Activated CD4-positive, alpha-beta T cell treated with anti-CD3 and anti-CD28 coated beads, Interleukin-2, amount 50 U/mL, for 1 hour (primary cell): Measurements from ENCODE around the gene PHLDA3.

Experiments
- DNase-seq: peaks from one replicate; pipeline ENCODE4 v3.0.0-alpha.2; 2020

The PHLDA3 gene

DNA sequence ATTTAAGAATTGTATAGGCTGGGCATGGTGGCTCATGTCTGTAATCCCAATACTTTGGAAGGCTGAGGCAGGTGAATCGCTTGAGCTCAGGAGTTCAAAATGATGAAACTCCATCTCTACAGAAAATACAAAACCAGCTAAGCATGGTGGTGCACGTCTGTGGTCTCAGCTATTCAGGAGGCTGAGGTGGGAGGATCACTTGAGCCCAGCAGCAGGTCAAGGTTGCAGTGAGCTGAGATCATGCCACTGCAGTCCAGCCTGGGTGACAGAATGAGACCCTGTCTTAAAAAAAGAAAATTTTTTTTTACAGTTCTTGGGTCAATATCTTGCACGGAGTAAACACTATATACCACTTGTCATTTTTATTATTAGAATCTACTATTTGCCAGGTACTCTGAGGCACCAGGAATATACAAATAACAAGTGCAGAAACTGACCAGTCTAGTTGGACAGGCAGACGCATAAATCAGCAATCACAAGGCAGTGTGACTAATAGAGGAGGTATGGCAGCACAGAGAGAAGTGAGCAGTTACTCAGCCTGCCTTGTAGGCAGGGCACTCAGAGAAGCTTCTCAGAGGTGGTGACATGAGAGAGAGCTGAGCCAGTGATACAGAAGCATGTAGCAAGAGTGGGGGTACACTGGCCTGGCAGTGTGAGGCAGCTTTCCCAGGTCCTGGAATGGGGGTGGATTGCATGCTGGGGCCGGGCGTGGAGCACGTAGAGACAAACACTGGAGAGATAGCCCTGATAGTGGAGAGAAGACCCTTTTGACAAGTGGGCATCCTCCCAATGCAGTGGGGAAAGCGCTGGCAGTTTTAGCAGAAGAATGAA is 8.0 kb downstream of the PHLDA3 start:
- DNase-seq = no peak

DNA sequence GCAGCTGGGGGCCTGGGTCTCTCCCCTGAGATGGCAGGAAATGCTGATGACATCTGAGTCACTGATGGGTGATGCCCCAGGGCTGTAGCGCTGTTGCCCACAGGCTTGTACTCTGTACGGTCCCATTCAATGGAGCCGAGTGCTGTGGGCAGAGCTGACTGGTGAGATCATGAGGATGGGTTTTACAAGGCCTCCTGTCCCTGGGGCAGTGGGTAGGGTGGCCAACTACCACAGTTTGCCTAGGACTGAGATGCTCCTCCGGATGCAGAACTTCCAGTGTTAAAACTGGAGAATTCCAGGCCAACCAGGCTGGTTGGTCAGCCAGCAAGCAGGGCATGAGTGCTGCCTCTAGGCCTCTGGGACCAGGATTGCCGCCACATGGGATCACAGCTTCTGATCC is 9.2 kb downstream of the PHLDA3 start:
- DNase-seq = no peak

DNA sequence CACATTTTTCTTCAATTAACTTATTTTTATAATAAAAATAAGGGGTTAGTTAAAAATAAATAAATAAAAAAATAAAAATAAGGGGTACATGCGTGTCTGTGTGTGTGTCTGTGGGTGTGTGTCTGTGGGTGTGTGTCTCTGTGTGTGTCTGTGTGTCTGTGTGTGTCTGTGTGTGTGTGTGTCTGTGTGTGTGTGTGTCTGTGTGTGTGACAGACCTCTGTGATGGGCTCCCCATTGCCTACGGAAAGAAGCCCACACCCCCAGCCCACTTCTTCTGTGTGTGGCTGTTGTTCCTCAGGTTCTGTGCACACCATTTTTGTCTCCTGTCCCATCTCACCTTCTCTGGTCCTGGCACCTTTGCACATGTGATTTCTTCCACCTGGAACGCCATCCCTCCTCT is 9.9 kb downstream of the PHLDA3 start:
- no peak for DNase-seq

DNA sequence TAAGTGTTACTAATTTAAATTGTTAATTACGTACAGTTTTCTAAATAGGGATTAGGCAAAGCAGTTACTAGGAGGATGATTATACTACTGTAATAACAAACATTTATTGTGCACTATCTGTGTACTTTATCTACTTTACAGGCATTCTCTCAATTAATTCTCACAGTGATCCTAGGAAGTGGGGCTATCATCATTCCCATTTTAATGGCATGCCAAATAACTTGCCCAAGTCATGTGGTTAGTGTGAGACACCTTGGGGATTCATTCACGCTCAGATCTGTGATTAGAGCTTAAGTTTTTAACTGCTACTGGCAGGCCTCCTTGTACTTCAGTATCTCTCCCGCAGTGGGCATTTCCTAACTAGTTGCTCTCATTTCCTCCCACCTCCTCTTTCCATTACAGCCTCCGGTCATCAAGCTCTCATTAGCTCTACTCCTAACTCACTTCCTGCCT is 11.5 kb downstream of the PHLDA3 start:
- DNase-seq = no peak

DNA sequence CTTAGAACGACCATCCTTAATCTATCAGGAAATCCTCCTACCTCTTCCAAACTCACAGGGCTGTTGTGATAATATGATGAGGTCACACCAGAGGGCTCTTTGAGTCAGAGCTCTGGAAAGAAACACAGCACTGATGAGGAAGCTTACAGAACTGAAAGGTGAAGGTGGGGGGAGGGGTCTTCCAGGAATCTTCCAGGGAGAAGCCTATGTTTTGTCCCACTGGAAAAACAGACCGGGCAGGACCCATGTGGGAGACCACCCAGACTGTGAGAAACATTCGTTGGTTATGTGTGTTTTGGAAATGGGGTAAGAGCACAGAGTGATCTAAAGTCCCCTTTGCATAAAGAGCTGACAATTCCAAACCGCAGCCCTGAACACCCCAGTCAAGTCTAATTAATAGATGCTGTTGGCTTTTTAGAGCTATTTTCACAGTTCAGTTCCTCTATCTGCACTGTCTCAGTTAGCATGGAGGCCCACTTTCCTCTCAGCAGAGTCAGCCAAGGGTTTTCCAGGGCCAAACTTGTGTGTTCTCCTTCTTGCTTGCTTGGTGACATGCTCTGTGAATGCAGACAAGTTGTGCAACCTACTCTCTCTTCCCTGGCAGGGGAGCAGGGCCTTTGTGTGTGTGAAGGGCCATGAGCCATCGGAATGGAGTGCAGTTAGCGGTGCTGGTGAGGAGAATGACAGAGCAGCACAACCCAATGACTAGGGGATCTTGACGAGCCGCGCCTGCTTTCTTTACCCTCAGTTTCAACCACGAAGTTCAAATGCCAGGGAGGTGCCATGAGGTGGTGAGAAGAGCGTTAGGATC is 12.3 kb downstream of the PHLDA3 start:
- DNase-seq = no peak

DNA sequence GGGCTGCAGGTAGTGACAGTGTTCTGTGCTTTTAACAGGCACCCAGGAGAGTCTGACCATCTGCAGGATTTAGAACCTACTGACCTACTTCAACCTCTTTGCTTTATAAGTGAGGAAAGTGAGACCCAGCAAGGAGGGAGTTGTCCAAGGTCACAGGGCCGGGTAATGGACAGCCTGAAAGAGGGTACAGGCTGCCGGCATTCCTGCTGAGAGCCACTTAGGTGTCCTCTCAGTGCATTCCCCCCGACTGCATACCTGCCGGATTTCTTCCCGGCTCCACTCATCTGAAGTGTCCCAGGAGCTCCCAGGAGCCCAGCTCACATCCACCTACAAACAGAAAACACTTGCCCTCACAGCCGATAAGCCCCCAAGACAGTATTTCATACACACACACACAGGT is 13.9 kb downstream of the PHLDA3 start:
- DNase-seq = no peak

DNA sequence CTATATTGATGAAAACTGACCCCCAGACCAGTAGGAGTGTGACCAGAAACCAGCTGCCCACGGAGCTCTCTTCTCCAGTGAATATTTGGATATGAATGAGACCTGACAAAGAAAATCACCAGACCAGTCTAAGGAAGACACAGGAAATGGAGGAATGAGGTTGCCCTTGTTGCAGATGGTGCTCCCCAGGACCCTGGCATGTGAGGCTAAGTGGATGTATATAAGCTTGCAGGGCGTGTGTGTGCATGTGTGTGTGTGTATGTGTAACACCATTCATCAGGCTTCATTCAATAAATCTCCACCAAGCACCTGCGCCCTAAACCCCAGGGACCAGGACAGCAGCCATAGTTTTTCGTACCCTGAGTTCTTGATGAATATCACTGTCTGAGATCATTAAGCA is 14.4 kb downstream of the PHLDA3 start:
- no peak for DNase-seq

DNA sequence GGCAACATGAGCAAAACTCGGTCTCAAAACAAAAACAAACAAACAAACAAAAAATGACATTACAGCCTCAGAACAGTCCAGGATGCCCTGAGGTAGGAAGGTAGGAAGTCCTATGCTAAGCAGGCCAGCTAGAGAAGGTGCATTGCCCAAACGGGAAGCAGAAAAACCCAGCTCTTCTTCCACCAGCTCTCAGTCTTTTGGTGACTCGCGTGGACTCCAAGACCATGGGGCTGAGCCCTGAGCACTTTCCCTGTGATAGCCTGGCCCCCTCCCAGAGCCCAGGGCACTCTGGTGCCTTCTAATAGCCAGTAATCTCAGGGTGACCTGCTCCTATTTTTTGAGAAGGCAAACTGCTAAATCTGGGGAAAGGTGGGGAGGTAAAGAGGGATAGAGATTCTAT is 16.1 kb downstream of the PHLDA3 start:
- no peak for DNase-seq

DNA sequence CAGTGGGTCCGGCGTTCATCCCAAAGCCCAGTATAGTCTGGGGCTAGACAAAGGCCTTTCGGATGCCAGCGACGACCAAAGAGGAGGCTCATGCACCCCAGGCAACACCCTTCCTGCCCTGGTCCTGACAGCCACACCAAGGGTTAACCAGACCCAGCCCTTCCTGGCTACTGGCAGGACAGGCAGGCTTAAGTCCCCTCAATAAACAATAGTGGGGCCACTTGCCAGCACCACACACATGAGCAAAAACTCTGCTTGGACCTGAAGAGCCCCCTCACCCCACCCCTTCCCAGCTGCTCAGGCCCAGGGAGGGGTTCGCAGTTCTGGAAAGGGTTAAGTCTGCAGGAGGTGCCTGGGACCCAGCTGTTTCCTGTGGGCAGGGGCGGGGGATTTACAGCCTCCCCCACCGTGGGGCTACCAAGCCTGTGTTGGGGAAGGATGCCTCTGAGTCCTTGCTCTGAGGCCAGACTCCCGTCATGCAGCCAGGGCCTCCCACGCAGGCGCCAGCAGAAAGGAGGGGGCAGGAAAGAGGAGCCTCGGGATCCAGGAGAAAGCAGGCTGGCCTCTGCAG is 18.2 kb downstream of the PHLDA3 start:
- DNase-seq = no peak

DNA sequence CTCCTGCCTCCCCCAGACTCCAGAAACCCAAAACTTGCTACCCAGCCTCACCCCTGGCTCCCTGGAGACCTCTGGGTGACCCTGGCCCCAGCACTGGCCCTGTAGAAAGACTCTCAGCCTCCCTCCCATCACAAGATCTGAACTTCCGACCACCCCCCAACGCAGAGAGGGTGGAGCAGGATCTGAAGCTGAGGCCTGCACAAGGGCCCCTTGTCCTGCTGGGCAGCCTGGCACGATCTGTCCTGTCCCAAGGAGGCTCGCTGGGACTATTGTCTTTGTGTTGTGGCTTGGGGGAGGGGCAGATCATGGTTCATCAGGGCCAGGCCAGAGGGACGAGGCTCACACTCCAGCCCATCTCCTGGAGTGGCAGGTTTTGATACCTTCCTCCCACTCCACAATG is 20.0 kb downstream of the PHLDA3 start:
- no peak for DNase-seq

DNA sequence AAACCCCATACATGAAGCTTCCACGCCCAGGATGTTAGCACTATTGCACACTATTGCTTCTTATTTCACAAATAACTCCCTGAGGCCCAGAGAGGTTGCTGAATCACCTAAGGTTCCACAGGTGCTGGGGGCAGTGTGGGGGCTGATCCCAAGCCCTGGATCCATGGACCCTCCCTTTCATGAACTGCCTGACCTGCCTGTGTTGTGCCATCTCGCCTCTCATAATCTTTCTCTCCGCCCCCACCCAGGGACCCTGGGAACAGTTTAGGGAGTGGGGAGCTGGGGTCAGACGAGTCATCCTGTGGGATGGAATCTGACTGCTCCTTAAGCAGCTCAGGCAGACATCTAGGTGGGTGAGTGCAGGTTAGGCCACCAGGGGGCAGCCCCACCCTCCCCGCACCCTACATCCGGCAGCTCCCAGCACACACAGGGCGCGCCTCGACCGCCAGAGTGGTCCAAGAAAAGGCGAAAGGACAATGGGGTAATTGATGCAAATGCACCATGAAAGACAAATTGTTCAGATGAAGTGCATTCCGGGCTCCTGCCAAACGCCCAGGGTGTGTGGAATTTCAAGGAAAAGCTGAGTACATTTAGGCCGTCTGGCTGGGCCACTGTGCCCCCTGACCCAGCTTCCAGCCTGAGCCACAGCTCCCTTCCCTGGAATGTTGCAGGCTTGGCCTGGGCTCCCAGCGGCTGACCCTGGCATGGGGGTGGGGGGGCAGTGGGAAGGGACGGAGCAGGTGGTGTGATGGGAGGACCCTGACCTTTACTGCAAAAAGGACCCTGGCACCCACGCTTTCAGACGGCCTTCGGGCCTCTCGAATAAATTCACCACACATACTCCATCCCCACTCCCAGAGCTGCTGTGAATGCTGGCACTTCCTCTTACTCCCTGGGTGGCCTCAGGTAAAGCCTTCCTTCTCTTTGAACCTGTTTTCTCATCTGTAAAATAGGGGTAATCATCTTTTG is 20.8 kb downstream of the PHLDA3 start:
- DNase-seq = peak; percentile 54

DNA sequence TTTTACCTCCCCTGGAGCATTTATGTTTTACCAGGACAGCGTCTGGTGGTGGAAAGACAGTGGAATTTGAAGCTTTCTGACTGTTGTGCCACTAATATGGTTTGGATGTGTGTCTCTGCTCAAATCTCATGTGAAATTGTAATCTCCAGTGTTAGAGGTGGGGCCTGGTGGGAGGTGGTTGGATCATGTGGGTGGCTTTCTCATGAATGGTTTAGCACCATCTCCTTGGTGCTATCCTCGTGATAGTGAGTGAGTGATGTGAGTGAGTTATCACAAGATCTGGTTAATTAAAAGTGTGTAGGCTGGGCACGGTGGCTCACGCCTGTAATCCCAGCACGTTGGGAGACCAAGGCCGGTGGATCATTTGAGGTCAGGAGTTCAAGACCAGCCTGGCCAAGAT is 23.7 kb downstream of the PHLDA3 start:
- DNase-seq = no peak

DNA sequence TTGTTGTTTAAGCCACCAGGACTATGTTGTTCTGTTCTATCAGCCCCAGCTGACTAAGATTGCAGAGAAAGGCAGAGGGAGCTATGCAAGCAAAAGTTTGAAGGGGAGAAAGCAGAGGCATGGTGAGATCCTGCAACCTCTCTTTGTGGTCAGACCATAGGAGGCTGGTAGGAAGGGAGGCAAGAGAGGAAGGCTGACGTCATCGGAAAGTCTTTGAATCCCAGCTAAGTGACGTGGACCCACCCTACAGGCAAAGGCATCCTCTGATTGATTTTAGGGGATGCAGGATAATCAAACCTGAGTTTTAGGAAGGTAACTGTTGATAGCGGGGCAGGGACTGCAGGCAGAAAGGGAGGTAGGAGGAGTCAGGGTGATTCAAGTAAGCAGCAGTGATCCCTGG is 24.2 kb downstream of the PHLDA3 start:
- DNase-seq = no peak

DNA sequence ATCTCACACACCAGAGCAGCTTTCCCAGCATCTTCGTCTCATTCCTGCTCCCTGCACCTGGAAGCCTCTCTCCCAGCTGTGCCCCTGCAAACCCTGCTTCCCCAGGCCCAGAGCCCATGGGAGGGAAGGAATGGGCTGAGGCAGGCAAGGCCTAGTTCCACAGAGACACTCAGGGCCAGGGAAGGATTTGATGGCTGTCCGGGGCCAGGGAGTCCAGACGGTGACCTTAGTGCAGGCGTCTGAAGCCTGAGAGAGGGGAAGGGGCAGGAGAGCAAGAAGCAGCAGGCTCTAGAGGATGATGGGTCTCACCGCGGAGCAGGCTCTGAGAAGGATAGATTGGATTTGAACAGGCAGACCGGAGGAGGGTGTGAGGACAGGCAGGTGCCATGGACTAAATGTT is 25.2 kb downstream of the PHLDA3 start:
- DNase-seq = no peak

DNA sequence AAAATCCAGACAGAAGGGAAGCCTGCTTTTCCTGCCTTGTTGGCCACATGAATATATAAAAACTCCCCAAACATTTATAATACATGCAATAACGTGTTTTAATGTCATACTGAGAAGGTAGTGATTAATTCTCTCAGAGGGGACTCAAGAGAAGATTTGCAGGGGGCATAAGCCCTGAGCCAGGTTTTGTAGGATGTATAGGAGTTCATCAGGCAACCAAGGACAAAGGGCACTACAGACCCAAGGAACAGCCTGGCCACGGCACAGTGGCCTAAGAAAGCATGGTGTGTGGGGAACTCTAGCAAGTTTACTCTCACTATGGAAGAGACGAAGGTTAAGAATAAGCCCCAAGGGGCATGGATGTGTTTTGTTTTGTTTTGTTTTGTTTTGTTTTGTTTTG is 32.0 kb downstream of the PHLDA3 start:
- DNase-seq = no peak

DNA sequence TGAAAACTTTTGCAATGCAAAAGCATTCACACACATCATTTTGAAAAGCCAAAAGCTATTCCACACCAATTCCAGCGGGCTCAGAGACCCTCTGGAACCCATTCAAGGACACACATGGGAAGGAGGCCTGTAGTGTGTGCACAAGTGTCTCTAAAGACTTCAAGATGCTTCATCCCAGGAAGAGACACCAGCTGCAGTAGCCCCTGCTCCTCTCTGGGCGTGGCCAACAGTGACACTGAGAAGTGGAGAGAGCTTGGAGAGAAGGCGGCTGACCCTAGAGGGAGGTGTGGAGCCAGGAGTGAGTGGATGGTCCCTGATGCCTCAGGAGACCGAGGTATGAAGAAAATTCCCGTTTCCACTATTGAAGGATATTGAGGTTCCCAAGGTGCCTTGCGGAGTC is 32.6 kb downstream of the PHLDA3 start:
- no peak for DNase-seq

DNA sequence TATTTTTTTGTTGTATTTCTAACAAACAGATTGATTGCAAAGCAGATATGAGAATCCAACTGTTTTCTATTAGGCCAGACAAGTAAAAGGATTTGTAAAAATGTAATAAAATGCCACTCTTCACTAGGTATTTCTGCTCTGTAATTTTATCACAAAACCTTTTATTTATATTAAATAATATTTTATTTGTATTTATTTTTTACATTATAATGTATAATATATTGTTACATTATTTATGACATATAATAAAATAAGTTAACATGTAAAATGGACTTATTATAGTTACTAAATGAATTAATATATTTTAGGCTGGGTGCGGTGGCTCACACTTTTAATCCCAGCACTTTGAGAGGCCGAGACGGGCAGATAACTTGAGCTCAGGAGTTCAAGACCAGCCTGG is 34.7 kb downstream of the PHLDA3 start:
- DNase-seq = no peak

DNA sequence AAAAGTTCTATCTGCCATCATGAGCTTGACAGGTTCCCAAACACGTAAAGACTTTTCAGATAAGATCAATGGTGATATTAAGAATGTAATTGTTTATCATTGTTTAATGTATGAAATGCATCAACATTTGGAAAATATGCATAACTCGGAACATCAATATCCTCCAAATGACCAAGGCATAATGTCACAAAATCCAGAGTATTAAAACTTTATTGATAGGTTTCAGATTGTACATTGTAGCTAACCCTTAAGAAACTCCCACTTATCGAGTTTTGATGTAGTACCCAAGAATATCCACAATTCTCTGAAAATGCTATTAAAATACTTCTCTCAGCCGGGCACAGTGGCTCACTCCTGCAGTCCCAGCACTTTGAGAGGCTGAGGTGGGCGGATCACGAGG is 35.4 kb downstream of the PHLDA3 start:
- no peak for DNase-seq

DNA sequence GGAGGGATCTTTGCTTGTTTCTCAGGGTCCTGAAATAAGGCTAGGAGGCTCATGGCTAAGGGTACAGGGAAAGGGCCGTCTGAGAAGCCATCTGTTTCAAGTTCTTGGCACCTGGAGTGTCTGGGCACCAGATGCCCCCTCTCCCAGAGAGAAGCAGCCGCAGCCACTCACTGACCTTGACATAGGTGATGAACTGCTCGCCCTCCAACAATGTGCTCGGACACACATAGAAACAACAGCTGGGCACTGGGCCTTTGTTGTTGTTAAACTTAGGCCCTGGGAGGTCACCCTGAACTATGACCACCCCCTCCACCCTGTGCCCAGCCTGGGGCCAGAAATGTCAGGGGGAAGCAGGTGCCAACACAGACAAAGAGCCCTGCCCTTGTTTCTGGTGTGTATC is 38.2 kb downstream of the PHLDA3 start:
- no peak for DNase-seq

DNA sequence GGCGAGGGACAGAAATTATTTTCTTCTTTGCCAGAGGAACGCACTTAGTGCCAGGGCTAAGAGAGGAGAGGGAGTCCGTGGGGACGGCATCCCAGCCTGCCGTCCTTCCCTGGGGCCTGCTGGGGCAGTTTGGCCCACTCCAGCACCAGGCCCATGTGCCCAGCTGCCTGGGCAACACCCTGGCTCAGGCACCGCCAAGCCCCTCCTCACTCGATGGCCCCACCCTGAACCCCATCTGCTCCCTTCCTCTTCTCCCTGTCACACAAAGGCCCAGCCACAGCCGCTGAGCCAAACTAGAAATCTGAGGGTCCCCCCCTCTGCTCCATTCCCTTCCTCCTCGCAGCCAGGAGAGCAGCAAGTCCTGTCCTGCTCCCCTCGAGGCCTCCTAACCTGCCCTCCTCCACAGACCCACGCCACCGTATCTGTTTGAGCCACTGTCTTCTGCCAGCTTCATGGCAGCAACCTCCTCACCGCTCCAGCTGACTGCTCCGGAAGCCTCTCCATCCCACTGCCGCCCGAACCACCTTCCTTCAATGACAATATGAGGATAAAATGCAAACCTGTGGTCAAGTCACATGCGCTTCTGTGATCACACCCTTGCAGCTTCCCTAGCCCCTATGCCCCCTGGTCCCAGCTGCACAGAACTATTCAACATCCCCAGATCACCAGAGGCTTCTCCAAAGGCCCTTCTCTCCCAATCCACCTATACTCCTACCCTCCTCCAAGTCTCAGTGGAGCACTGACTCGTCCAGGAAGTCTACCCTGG is 39.1 kb downstream of the PHLDA3 start:
- DNase-seq = no peak

DNA sequence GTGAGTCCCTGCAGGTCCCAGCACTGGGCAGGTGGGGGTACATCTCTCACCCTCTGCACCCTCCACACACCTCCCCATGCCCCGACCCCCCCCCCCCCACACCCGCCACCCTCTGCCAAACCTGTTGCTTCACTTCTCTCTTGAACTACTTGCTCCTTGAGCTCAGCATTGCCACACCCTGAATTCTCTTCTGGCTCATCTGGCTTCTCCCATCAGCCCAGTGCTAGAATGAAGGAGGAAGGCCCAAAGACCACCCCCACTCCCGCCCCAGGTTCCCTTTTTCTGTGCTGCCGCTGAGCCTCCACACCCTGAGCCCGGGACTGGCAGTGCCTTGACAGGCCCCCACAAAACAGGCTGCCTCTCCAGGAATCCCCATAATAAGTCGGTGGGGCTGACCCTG is 41.0 kb downstream of the PHLDA3 start:
- DNase-seq = no peak
